Measurements from ENCODE around the gene CCNI2.

The CCNI2 gene

DNA sequence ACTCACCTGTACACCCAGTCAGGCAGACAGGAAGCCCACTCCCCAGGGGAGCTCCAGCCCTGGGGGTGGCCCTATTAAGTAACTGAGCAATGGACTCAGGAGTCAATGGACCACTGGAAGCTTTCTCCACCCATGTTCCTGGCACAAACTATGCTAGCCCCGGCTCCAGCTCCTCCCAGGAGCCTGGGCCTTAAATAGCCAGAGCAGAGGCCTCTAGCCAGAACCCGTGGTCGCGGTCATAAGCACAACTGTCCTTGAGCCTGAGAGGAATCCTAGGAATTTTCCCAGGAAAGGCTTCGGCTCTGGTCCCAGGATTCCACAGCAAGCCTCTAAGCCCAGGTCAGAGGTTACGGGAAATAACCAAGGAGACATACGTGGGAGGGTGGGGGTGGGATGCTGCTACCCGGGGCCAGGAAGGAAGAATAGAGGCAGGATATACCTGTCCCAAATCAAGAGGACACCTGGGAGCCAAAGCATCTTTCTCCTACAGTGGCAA, 24.3 kb downstream of the CCNI2 start:
- TF ChIP-seq, protein P1, sequence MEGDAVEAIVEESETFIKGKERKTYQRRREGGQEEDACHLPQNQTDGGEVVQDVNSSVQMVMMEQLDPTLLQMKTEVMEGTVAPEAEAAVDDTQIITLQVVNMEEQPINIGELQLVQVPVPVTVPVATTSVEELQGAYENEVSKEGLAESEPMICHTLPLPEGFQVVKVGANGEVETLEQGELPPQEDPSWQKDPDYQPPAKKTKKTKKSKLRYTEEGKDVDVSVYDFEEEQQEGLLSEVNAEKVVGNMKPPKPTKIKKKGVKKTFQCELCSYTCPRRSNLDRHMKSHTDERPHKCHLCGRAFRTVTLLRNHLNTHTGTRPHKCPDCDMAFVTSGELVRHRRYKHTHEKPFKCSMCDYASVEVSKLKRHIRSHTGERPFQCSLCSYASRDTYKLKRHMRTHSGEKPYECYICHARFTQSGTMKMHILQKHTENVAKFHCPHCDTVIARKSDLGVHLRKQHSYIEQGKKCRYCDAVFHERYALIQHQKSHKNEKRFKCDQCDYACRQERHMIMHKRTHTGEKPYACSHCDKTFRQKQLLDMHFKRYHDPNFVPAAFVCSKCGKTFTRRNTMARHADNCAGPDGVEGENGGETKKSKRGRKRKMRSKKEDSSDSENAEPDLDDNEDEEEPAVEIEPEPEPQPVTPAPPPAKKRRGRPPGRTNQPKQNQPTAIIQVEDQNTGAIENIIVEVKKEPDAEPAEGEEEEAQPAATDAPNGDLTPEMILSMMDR (IDR thresholded peaks at IDR 0.05; ENCODE audit: borderline replicate concordance, insufficient read depth, low read depth, low read length): no peak
- no peak overlapping the region for H3K4me3 ChIP-seq (ENCODE audit: low read depth, low read length)

DNA sequence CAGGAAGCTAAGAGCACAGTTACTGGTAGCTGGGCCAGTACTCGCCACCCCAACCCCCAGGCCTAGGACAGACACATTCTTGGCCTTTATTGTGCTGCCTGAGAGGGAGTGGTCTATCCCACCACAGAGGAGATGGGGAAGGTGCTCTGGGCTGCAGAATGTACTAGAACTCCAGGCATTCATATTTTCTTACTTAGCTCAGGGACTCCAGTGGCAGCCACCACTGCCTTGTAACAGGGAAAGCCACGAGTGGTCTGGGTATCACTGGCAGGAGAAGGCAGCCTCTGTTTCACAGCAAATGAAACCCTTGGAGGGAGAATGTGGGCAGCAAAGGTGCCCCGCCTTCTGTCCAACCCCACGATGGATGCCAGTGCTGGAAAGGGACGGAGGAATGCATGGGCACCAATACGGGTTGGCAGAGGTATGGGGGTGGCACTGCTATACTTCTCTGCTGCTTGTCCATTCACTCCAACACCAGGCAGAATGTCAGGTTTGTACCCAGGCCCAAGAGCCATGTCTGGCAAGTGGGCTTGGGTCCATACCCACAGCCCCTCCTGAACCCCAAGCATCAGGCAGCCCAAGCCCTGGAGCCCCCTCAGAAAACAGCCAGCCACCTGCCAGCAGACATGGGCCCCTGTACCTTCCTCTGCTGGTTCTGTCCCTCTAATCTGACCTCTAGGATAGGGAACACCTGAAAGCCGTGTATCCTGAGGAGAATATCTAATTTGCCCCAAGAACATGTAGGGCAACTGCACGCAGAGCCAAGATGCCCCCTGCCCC, 25.3 kb downstream of the CCNI2 start:
- no peak overlapping the region for H3K4me3 ChIP-seq (ENCODE audit: low read depth, low read length)
- TF ChIP-seq, protein P1 (IDR thresholded peaks at IDR 0.05; ENCODE audit: borderline replicate concordance, insufficient read depth, low read depth, low read length): no peak

DNA sequence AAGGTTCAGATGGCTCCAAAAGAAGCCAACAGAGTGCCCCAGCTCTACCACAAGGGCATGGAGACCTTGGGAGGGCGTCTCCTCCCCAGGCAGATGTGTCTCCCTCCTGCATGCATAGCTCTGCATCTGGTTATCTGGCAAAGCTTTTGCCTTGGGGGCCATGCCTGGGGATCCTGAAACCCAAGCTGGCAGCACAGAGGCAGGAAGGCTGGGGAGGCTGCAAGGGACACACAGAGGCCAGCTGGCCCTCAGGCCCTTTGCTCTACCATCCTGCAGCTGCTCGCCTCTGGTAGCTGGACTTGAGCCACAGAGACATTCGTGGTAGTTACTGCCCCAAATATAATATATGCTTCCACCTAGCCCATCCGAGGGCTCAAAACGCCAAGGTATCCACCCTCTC, 25.9 kb downstream of the CCNI2 start:
- no peak overlapping the region for H3K4me3 ChIP-seq (ENCODE audit: low read depth, low read length)
- TF ChIP-seq, protein P1 (IDR thresholded peaks at IDR 0.05; ENCODE audit: borderline replicate concordance, insufficient read depth, low read depth, low read length): no peak

DNA sequence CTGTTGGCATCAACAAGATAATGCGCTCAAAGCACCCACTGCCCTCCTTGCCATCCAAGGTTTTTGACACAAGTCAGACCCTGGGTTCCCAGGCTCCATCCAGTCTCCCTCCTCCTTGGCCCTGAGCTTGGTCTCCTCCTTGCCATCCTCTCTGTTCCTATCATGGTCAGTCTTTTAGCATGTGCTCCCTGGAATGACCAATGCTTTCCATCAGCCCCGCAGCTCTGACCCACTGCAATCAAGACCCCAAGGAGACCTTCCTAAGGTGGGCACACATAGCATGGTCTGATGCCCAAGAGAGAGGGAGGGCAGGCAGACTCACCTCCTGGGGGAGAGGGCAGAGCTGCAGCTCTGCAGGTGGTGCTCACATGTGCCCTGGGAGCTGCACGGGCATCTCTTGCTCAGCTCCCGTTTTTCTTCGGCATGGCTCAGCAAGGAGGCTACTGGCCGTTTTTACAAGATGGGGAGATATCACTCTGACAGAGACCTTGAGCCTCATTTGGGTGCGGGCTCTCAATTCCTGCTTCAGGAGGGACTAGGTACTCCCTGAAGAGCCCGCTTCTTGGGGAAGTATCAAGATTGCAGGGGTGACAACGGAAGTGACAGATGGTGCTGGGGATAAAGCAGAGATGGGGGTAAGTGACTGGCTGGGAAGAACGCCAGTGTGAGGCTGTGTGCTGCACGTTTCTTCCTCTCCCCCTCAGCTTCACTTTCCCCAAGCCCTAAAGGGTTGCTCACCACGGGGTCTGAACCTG, 26.6 kb downstream of the CCNI2 start:
- H3K4me3 ChIP-seq (ENCODE audit: low read depth, low read length): no peak overlapping the region
- TF ChIP-seq, protein P1 (IDR thresholded peaks at IDR 0.05; ENCODE audit: borderline replicate concordance, insufficient read depth, low read depth, low read length): no peak

DNA sequence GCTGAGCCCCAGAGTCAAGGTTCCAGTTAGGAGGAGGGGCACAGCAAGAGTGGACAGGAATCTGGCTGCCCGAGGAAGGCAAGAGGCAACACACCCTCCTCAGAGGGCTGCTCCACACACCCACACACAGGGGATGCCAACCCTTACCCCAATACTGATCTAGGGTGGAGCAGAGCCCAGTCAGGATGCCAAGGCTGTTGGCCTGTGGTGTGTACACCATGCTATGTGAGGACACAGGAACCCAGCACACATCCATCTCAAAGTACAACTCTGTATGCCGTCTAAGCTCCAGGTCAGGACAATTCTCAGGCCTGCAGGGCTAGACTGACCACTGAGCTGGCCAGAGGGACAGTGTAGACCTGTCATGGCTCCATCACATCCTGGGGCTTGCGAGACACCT, 27.2 kb downstream of the CCNI2 start:
- TF ChIP-seq, protein P1 (IDR thresholded peaks at IDR 0.05; ENCODE audit: borderline replicate concordance, insufficient read depth, low read depth, low read length): no peak
- no peak overlapping the region for H3K4me3 ChIP-seq (ENCODE audit: low read depth, low read length)

DNA sequence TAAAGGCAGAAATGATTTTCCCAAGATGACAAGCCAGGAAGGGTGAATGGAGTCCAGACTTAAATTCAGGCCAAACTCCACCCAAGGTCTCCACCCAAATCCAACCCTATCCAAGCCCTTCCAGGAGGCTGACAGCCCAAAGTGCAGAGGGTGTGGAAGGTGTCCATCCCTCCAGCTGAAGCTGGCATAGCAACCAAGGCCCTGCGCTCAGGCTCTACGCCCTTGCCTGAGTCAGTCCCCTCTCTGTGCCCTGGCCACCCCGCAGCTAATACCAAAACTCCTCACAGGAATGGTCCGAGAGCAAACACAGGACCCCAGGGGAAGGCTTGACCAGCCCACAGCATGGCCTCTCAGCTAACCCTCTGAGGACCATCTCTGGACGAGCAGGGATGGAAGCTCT, 27.7 kb downstream of the CCNI2 start:
- TF ChIP-seq, protein P1 (IDR thresholded peaks at IDR 0.05; ENCODE audit: borderline replicate concordance, insufficient read depth, low read depth, low read length): no peak
- no peak overlapping the region for H3K4me3 ChIP-seq (ENCODE audit: low read depth, low read length)

Data from GM12875 (cell line).